ENCODE measurements around the gene TMTC1. TPM values are rescaled to one million over a fixed set of nuclear protein-coding genes. Genes with fewer than 3 reads are reported as not detected.

TMTC1 gene
- total RNA-seq, 2 donors from 2014 or later: 76.3 to 160 TPM

DNA sequence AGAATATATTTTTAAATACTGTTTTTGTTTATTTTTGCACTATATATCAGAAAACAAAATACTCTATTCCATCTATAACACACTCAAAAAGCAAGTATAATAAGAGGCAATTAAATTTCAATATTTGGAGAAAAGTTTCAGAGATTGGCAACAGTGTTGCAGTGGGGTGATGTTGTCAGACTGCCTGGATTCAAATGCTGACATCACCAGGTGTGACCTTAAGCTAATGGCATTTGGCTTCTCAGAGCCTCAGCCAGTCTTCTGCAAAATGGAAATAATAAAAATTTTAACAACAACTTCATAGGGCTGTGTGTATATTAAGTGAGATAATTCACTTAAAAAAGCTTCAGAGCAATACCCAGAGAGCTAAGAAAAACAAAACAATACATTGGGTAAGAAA, 74.7 kb downstream of the TMTC1 start:
- Histone ChIP-seq H3K27me3 (replicated peaks; ENCODE audit: insufficient read depth) (no peaks in the 10 kb centered on the region), H3K27ac (peak overlapping the region in 1 of 2 donors; percentile 67), H3K4me1 (ENCODE audit: control insufficient read depth in 1 of 2, low read depth in 2 of 2) (peaks cover 12 to 53% of the 10 kb centered on the region in 2 donors), H3K36me3 (no peaks in the 10 kb centered on the region), H3K9me3 (no peaks in the 10 kb centered on the region), H3K4me3 (no peak overlapping the region)
- TF ChIP-seq, protein P1, sequence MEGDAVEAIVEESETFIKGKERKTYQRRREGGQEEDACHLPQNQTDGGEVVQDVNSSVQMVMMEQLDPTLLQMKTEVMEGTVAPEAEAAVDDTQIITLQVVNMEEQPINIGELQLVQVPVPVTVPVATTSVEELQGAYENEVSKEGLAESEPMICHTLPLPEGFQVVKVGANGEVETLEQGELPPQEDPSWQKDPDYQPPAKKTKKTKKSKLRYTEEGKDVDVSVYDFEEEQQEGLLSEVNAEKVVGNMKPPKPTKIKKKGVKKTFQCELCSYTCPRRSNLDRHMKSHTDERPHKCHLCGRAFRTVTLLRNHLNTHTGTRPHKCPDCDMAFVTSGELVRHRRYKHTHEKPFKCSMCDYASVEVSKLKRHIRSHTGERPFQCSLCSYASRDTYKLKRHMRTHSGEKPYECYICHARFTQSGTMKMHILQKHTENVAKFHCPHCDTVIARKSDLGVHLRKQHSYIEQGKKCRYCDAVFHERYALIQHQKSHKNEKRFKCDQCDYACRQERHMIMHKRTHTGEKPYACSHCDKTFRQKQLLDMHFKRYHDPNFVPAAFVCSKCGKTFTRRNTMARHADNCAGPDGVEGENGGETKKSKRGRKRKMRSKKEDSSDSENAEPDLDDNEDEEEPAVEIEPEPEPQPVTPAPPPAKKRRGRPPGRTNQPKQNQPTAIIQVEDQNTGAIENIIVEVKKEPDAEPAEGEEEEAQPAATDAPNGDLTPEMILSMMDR (IDR thresholded peaks at IDR 0.05): no peak
- ATAC-seq (ENCODE audit: insufficient number of reproducible peaks, low FRiP score, low read depth) (no peak), DNase-seq (ENCODE audit: low spot score) (no peak)

DNA sequence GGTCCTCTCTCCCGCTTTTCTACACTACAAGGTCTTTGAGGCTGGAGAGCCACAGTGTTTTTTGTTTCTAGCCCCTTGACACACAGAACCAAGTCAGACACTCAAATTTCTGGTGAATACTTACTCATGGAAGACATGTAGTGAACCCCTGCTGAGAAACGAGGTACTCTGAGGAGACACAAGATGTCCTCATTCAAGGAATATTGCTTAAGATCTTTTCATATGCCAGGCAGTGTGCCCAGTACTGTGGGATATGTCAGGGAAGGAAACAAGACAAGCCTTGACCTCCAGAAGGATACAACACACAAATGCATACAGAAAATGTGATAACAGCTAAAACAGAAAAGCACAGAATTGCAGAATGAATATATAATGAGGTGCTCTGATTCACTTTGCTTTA, 75.9 kb downstream of the TMTC1 start:
- Histone ChIP-seq H3K4me3 (no peak overlapping the region), H3K27me3 (replicated peaks; ENCODE audit: insufficient read depth) (no peaks in the 10 kb centered on the region), H3K4me1 (ENCODE audit: control insufficient read depth in 1 of 2, low read depth in 2 of 2) (peaks cover 7 to 41% of the 10 kb centered on the region in 2 donors), H3K9me3 (no peaks in the 10 kb centered on the region), H3K27ac (no peak overlapping the region), H3K36me3 (no peaks in the 10 kb centered on the region)
- ATAC-seq (ENCODE audit: insufficient number of reproducible peaks, low FRiP score, low read depth): no peak
- TF ChIP-seq, protein P1 (IDR thresholded peaks at IDR 0.05): no peak
- no peak for DNase-seq (ENCODE audit: low spot score)

DNA sequence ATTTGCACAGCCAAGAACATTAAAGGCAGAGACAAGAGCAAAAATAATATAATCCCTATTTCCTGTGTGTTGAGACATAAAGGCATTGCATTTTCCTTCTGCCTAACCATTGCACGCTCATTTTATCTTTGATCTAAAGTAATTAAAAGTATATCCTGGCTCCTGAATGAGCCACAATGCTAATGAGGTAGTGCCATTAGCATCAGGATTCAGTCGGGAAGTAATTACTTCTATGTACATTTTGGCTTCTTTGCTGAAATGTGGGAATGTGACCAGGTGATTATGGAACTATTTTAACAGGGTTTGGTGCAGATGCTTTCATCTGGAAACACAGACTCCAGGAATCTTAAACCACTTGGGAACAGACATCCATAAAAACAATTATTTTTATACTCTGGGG, 77.4 kb downstream of the TMTC1 start:
- H3K36me3 ChIP-seq: no peaks in the 10 kb centered on the region
- ATAC-seq (ENCODE audit: insufficient number of reproducible peaks, low FRiP score, low read depth) (no peak), DNase-seq (ENCODE audit: low spot score) (no peak)
- H3K27me3 ChIP-seq (replicated peaks; ENCODE audit: insufficient read depth): no peaks in the 10 kb centered on the region
- H3K27ac ChIP-seq: no peak overlapping the region
- TF ChIP-seq, protein P1 (IDR thresholded peaks at IDR 0.05): no peak
- no peaks in the 10 kb centered on the region for H3K9me3 ChIP-seq
- no peak overlapping the region for H3K4me3 ChIP-seq
- peaks cover 7 to 38% of the 10 kb centered on the region in 2 donors for H3K4me1 ChIP-seq (ENCODE audit: control insufficient read depth in 1 of 2, low read depth in 2 of 2)

DNA sequence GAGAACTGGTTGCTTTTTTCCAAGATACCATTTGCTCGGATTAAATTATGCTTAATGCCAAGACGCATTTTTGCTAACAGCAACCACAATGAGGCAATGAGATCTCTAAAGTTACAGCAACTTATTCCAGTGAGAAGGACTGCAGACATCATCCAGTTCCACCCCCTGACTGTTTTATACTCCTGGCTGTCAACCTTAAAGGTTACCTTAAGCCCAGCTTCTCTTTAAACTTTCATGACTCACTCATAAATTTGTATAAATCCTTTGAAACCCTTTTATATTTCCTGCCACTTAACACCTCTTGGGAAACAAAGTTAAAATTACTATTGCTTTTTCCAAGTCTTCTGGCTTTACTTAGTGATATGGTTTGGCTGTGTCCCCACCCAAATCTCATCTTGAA, 80.2 kb downstream of the TMTC1 start:
- DNase-seq (ENCODE audit: low spot score) (no peak), ATAC-seq (ENCODE audit: insufficient number of reproducible peaks, low FRiP score, low read depth) (no peak)
- Histone ChIP-seq H3K4me1 (ENCODE audit: control insufficient read depth in 1 of 2, low read depth in 2 of 2) (peaks cover 0 to 32% of the 10 kb centered on the region in 2 donors), H3K27ac (no peak overlapping the region), H3K9me3 (no peaks in the 10 kb centered on the region), H3K36me3 (no peaks in the 10 kb centered on the region), H3K4me3 (no peak overlapping the region), H3K27me3 (replicated peaks; ENCODE audit: insufficient read depth) (no peaks in the 10 kb centered on the region)
- TF ChIP-seq, protein P1 (IDR thresholded peaks at IDR 0.05): no peak

- ATAC-seq (ENCODE audit: insufficient number of reproducible peaks, low FRiP score, low read depth): no peak
- Histone ChIP-seq H3K27me3 (replicated peaks; ENCODE audit: insufficient read depth) (no peaks in the 10 kb centered on the region), H3K27ac (no peak overlapping the region), H3K4me3 (no peak overlapping the region), H3K9me3 (no peaks in the 10 kb centered on the region), H3K36me3 (no peaks in the 10 kb centered on the region), H3K4me1 (ENCODE audit: control insufficient read depth in 1 of 2, low read depth in 2 of 2) (peaks cover 0 to 27% of the 10 kb centered on the region in 2 donors)
- TF ChIP-seq, protein P1 (IDR thresholded peaks at IDR 0.05): no peak
- no peak for DNase-seq (ENCODE audit: low spot score)
Observed at GRCh38 chr12:29702972-29703371, 80.8 kb downstream of the TMTC1 start.
